Measurements from ENCODE around the gene ARFGAP3.

- TF ChIP-seq EZH2phosphoT487 (IDR thresholded peaks at IDR 0.05; ENCODE audit: borderline replicate concordance, low read length) (no peak), CTCF (IDR thresholded peaks at IDR 0.05; ENCODE audit: low read depth, low read length, poor library complexity, severe bottlenecking) (no peak)
These were observed 38.0 kb upstream of the ARFGAP3 start for GRCh38 chr22:42895087-42895486.
